GM23248 (cell line): ENCODE results near the gene CFL1. TPM values are rescaled to one million over a fixed set of nuclear protein-coding genes. Genes with fewer than 3 reads are reported as not detected.
"Not testable (repeated sequence)": the region's sequence is repeated elsewhere in the genome, so short reads cannot be mapped to it uniquely, and the experiment has no call there.

Experiments used
- DNase-seq: peaks from one replicate; pipeline ENCODE4 v3.0.0-alpha.2; 2015
- H2AFZ ChIP-seq: fragments of 200-600 bp; sonication (generic); 2 replicates; pipeline ENCODE4 v1.6.1; 2016; ENCODE audit warnings: antibody characterized with exemption
- H3F3A ChIP-seq: fragments of 200-600 bp; sonication (generic); 2 replicates; pipeline ENCODE4 v1.6.1; 2016; ENCODE audit warnings: mild to moderate bottlenecking, antibody characterized with exemption, mixed run types; ENCODE audit not compliant: insufficient read depth
- H3K27ac ChIP-seq: fragments of 200-600 bp; sonication (generic); 2 replicates; pipeline ENCODE4 v1.5.1; 2016; ENCODE audit warnings: mild to moderate bottlenecking
- H3K27me3 ChIP-seq: fragments of 200-600 bp; sonication (generic); replicated peaks from 2 replicates; pipeline ENCODE4 v1.6.1; 2016; ENCODE audit warnings: mild to moderate bottlenecking; ENCODE audit not compliant: insufficient read depth
- H3K36me3 ChIP-seq: fragments of 200-600 bp; sonication (generic); 2 replicates; pipeline ENCODE4 v1.6.1; 2016; ENCODE audit warnings: low read depth, mild to moderate bottlenecking
- H3K4me1 ChIP-seq: fragments of 200-600 bp; sonication (generic); 2 replicates; pipeline ENCODE4 v1.6.1; 2016; ENCODE audit warnings: mild to moderate bottlenecking; ENCODE audit not compliant: insufficient read depth
- H3K4me2 ChIP-seq: fragments of 200-600 bp; sonication (generic); one replicate; pipeline ENCODE4 v1.6.1; 2016; ENCODE audit warnings: mild to moderate bottlenecking; ENCODE audit not compliant: unreplicated experiment
- H3K4me3 ChIP-seq: fragments of 200-600 bp; sonication (generic); 2 replicates; pipeline ENCODE4 v1.5.1; 2016; ENCODE audit warnings: mild to moderate bottlenecking
- H3K79me2 ChIP-seq: fragments of 200-600 bp; sonication (generic); 2 replicates; pipeline ENCODE4 v1.6.1; 2016; ENCODE audit warnings: mild to moderate bottlenecking; ENCODE audit not compliant: insufficient read depth
- H3K9ac ChIP-seq: fragments of 200-600 bp; sonication (generic); 2 replicates; pipeline ENCODE4 v1.6.1; 2016; ENCODE audit warnings: mild to moderate bottlenecking
- H3K9me2 ChIP-seq: fragments of 200-600 bp; sonication (generic); 2 replicates; pipeline ENCODE4 v1.6.1; 2016; ENCODE audit warnings: mixed run types, mild to moderate bottlenecking, moderate library complexity; ENCODE audit not compliant: insufficient read depth
- H3K9me3 ChIP-seq: fragments of 200-600 bp; sonication (generic); one replicate; pipeline ENCODE4 v1.6.1; 2017; ENCODE audit warnings: low read depth
- H4K20me1 ChIP-seq: fragments of 200-600 bp; sonication (generic); 2 replicates; pipeline ENCODE4 v1.6.0; 2016; ENCODE audit not compliant: insufficient read depth
- EZH2 ChIP-seq: fragments of 200-600 bp; sonication (generic); IDR thresholded peaks from 2 replicates; pipeline ENCODE4 v1.6.1; 2018; ENCODE audit warnings: antibody characterized with exemption, mild to moderate bottlenecking; ENCODE audit not compliant: insufficient read depth, poor library complexity, severe bottlenecking
- EZH2phosphoT487 ChIP-seq: fragments of 200-600 bp; sonication (generic); IDR thresholded peaks from 2 replicates; pipeline ENCODE4 v1.6.1; 2018; ENCODE audit warnings: antibody characterized with exemption, moderate library complexity, mild to moderate bottlenecking, low read depth; ENCODE audit not compliant: insufficient read depth
- WGBS, 2 experiments: methylation state at CpG; one replicate each; pipeline ENCODE4 v1.1.6; 2015 to 2017; ENCODE audit warnings: low lambda C conversion rate in 2 of 2, low coverage in 1 of 2; ENCODE audit errors: missing lambda C conversion rate in 2 of 2; 5-methylcytosine and 5-hydroxymethylcytosine counted together
- in situ Hi-C: fragments of 300-500 bp; cut with MboI; formaldehyde crosslinking; loops from 2 replicates; pipeline ENCODE4 v1.15.0; 2020
- polyA plus RNA-seq: library from polyadenylated mRNA; unstranded; fragments of >200 nt; fragmentation: Nextera tagmentation; extraction: Ambion mirVana; gene quantifications from 2 replicates; pipeline ENCODE4 v1.2.1, GENCODE V29; 2016
- total RNA-seq: library from RNA; depleted of rRNA; stranded (reverse); fragments of >200 nt; shearing (Covaris generic); gene quantifications from 2 replicates; pipeline ENCODE4 v1.2.3, GENCODE V29; 2014

Gene CFL1
- total and polyA plus RNA-seq, 2 experiments from 2014 or later, result 1,312 to 2,650 TPM

DNA sequence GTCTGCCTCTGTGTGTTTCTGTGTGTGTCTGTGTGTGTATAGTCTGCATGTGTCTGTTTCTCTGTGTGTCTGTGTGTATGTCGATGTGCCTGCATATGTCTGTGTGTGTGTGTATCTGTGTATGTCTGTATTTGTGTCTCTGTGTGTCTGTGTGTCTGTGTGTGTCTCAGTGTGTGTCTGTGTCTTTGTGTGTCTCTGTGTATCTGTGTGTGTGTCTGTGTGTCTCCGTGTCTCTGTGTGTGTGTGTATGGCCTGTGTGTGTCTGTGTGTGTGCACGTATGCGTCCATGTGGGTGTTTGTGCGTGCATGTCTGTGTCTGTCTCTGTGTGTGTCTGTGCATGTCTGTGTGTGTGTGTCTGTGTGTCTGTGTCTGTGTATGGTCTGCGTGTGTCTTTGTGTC is 23.8 kb downstream of the CFL1 start:
- Histone ChIP-seq H3K36me3 (no peaks in the 10 kb centered on the region), H3K4me2 (peak overlapping the region; percentile 90), H3K79me2 (no peaks in the 10 kb centered on the region), H3K9me3 (no peaks in the 10 kb centered on the region), H3K27me3 (no peaks in the 10 kb centered on the region), H3K9me2 (no peaks in the 10 kb centered on the region), H3K4me3 (peak overlapping the region; percentile 73), H3K4me1 (0 out of 2 replicates have a peak, but pooled peaks cover 4% of the 10 kb centered on the region), H3K9ac (peak overlapping the region; percentile 67), H4K20me1 (no peaks in the 10 kb centered on the region), H3F3A (peaks cover 23% of the 10 kb centered on the region), H3K27ac (no peak overlapping the region), H2AFZ (peak overlapping the region; percentile 96)
- no peak for DNase-seq
- 0 to 6% methylated on average over 6 of the region's 6 CpGs for WGBS, 2 experiments
- TF ChIP-seq EZH2phosphoT487, result no peak
- in situ Hi-C loops, result no loop called here

DNA sequence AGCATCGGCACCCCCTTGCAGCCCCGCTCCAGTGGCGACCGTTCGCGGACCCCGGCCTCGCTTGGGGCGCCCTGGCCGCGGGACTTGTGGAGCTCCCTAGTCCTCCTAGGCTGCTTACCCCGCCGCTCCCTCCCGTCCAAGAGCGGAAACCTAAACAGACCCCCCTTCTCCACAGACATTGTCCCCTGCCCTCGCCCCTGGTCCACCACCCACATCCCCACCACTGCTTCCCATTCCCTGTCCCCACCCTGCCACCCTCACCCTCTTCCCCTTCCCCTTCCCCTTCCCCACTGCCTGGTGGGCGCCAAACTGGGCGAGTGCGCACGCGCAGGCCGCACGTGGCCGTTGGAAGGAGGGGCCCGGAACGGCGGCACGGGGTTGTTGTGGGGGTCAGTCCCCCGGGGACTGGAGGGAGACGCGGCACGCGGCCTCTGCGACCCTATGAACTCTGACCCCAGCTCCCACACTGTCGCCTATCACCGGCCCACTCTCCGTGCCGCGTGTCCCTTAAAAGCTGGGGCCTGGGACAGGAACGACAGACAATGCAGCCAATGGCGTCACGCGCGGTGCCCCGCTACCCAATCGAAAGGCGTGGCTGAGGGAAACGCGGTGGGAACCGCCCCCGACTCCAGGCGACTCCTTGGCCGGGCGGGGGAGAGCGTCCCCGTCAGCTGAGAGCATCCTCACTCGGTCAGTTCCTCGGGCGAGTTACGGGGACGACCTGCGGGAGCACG is 24.5 kb downstream of the CFL1 start, which contains the start of gene SNX32:
Gene SNX32 (plus strand): TSS at position 667 of the 734 bp plus-strand sequence. CDS start 103 bp downstream, outside the sequence.
- Histone ChIP-seq H3K27me3 (no peaks in the 10 kb centered on the region), H3K27ac (no peak within 1 kb of the TSS), H3K4me2 (peak within 1 kb of the TSS; percentile 90), H3K4me1 (0 out of 2 replicates have a peak, but pooled peaks cover 4% of the 10 kb centered on the region), H4K20me1 (no peaks in the 10 kb centered on the region), H3F3A (peaks cover 23% of the 10 kb centered on the region), H3K9me3 (no peaks in the 10 kb centered on the region), H2AFZ (peak within 1 kb of the TSS; percentile 96), H3K9me2 (no peaks in the 10 kb centered on the region), H3K36me3 (no peaks in the 10 kb centered on the region), H3K9ac (peak within 1 kb of the TSS; percentile 67), H3K79me2 (no peaks in the 10 kb centered on the region), H3K4me3 (peak within 1 kb of the TSS; percentile 73)
- peak; percentile 97 for DNase-seq
- WGBS, 2 experiments, result 3 to 6% methylated on average over 53 to 62 of the region's 63 CpGs
- TF ChIP-seq EZH2 (no peak), EZH2phosphoT487 (no peak)
- in situ Hi-C loops, result no loop called here

DNA sequence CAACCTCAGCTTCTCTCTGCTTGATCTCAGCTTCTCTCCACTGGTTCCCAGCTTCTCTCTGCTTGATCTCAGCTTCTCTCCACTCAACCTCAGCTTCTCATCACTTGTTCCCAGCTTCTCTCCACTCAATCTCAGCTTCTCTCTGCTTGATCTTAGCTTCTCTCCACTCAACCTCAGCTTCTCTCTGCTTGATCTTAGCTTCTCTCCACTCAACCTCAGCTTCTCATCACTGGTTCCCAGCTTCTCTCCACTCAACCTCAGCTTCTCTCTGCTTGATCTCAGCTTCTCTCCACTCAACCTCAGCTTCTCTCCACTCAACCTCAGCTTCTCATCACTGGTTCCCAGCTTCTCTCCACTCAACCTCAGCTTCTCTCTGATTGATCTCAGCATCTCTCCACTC is 25.7 kb downstream of the CFL1 start:
- H3F3A ChIP-seq, result peaks cover 18% of the 10 kb centered on the region
- H3K79me2 ChIP-seq, H3K9me2 ChIP-seq, H3K27ac ChIP-seq, H3K9ac ChIP-seq, in situ Hi-C loops, H3K27me3 ChIP-seq, H3K36me3 ChIP-seq, H2AFZ ChIP-seq, H3K4me1 ChIP-seq, H3K9me3 ChIP-seq, H3K4me3 ChIP-seq, H3K4me2 ChIP-seq, DNase-seq, H4K20me1 ChIP-seq: not testable (repeated sequence)

DNA sequence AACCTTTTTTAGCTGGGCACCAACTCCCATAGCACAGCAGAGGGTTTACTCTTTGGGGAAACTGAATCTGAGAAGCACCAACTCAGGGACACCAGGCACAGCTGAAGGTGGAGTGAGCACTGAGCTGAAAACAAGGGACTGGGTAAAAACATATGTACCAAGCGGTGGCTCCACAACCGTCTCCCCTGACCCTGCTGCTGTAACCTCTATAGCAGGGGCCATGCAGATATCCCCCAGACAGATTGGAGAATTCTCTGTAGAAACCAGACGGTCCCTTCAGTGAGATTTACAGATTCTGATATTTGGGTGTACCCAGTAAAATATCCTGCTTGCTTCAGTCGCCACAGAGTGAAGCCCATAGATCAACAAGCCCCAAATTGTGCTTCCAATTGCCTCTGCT is 28.5 kb downstream of the CFL1 start:
- Histone ChIP-seq H3K79me2 (no peaks in the 10 kb centered on the region), H3K9me3 (no peaks in the 10 kb centered on the region), H3K27me3 (no peaks in the 10 kb centered on the region), H3K4me2 (no peak overlapping the region), H3K4me3 (no peak overlapping the region), H3K4me1 (0 out of 2 replicates have a peak, but pooled peaks cover 4% of the 10 kb centered on the region), H3K9me2 (no peaks in the 10 kb centered on the region), H4K20me1 (no peaks in the 10 kb centered on the region), H3F3A (peaks cover 18% of the 10 kb centered on the region), H2AFZ (no peak overlapping the region), H3K36me3 (no peaks in the 10 kb centered on the region), H3K27ac (no peak overlapping the region), H3K9ac (no peak overlapping the region)
- no peak for DNase-seq
- in situ Hi-C loops, result no loop called here
- WGBS, 2 experiments, result 42 to 47% methylated on average over 4 of the region's 4 CpGs
- TF ChIP-seq EZH2 (no peak), EZH2phosphoT487 (no peak)
